Calu3 (cell line): ENCODE results near the gene LRSAM1. TPM values are rescaled to one million over a fixed set of nuclear protein-coding genes. Genes with fewer than 3 reads are reported as not detected.
A peak's percentile ranks its signal among the peaks of the same experiment; 100 is the strongest.

ENCODE experiments used
- BruUV-seq: library from RNA; stranded (reverse); fragments of 400-500 nt; replicated peaks from 2 replicates; lab custom pipeline; 2021; lab: Mats Ljungman, UMichigan
- CTCF ChIA-PET: fragments of 300-600 bp; sonication (Branson Sonifier 250); formaldehyde crosslinking; loops from one replicate; lab custom pipeline; 2022; ENCODE audit warnings: antibody characterized with exemption; lab: Charles Lee
- DNase-seq: peaks from one replicate; pipeline ENCODE4 v3.0.0; 2022
- H3K27ac Mint-ChIP-seq: one replicate; pipeline ENCODE4 v1.8.0; 2022; ENCODE audit warnings: mixed read lengths; ENCODE audit not compliant: unreplicated experiment
- H3K27me3 Mint-ChIP-seq: one replicate; pipeline ENCODE4 v1.8.0; 2022; ENCODE audit warnings: mixed read lengths; ENCODE audit not compliant: unreplicated experiment
- H3K36me3 Mint-ChIP-seq: one replicate; pipeline ENCODE4 v1.8.0; 2022; ENCODE audit warnings: mild to moderate bottlenecking, moderate library complexity, mixed read lengths; ENCODE audit not compliant: insufficient read depth, unreplicated experiment
- H3K4me1 Mint-ChIP-seq: one replicate; pipeline ENCODE4 v1.8.0; 2022; ENCODE audit warnings: mild to moderate bottlenecking, low read depth, mixed read lengths; ENCODE audit not compliant: unreplicated experiment
- H3K4me3 Mint-ChIP-seq: one replicate; pipeline ENCODE4 v1.8.0; 2022; ENCODE audit warnings: mild to moderate bottlenecking, low read depth, moderate library complexity, mixed read lengths; ENCODE audit not compliant: unreplicated experiment
- H3K9me3 Mint-ChIP-seq: one replicate; pipeline ENCODE4 v1.8.0; 2022; ENCODE audit warnings: low read depth, mixed read lengths; ENCODE audit not compliant: unreplicated experiment
- intact Hi-C: fragments of 100-400 bp; cut with micrococcal nuclease; formaldehyde crosslinking; loops from one replicate; pipeline ENCODE4 v1.10.0; 2022; ENCODE audit not compliant: unreplicated experiment
- total RNA-seq: library from RNA; stranded (reverse); gene quantifications from 2 replicates; pipeline ENCODE4 v1.2.3, GENCODE V29; 2022
- TF ChIP-seq, protein P1 (sequence below): fragments of 200-600 bp; IDR thresholded peaks from one replicate; pipeline ENCODE4 v1.8.0; 2022; ENCODE audit warnings: antibody characterized with exemption; ENCODE audit not compliant: unreplicated experiment

Gene LRSAM1
- total RNA-seq, 1 experiment from 2014 or later: 12.0 TPM

DNA sequence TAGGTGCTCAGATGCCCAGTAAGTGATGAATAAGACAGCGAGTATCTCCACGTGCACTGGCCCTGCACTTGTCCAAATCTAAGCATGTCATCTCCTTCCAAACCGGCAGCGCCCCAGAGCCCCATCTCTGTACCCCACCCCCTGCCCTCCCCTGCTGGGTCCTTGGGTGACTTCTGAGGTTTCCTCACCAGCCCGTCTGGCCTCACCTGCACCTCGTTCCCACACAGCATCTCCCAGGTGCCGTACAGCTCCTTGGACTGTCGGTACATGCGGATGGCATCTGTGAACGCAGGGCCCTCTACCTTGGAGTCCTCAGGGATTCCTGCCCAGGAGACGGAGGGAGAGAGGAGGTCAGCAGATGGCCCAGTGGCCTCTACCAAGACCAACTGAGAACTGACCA lies 66.3 kb downstream of the LRSAM1 start:
- Mint-ChIP-seq H3K9me3 (no peaks in the 10 kb centered on the region), H3K4me1 (peaks cover 12% of the 10 kb centered on the region), H3K27ac (no peak overlapping the region), H3K36me3 (peaks cover 71% of the 10 kb centered on the region), H3K27me3 (no peaks in the 10 kb centered on the region), H3K4me3 (no peak overlapping the region)
- DNase-seq: no peak
- TF ChIP-seq, protein P1, sequence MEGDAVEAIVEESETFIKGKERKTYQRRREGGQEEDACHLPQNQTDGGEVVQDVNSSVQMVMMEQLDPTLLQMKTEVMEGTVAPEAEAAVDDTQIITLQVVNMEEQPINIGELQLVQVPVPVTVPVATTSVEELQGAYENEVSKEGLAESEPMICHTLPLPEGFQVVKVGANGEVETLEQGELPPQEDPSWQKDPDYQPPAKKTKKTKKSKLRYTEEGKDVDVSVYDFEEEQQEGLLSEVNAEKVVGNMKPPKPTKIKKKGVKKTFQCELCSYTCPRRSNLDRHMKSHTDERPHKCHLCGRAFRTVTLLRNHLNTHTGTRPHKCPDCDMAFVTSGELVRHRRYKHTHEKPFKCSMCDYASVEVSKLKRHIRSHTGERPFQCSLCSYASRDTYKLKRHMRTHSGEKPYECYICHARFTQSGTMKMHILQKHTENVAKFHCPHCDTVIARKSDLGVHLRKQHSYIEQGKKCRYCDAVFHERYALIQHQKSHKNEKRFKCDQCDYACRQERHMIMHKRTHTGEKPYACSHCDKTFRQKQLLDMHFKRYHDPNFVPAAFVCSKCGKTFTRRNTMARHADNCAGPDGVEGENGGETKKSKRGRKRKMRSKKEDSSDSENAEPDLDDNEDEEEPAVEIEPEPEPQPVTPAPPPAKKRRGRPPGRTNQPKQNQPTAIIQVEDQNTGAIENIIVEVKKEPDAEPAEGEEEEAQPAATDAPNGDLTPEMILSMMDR: no peak
- intact Hi-C loops: no loop called here
- no TSS peak for BruUV-seq
- CTCF ChIA-PET: interaction anchor here (0.5 kb wide), 1 partner anchor 61 kb away, joined by 3 read pairs; no protein-coding TSS in a partner anchor

DNA sequence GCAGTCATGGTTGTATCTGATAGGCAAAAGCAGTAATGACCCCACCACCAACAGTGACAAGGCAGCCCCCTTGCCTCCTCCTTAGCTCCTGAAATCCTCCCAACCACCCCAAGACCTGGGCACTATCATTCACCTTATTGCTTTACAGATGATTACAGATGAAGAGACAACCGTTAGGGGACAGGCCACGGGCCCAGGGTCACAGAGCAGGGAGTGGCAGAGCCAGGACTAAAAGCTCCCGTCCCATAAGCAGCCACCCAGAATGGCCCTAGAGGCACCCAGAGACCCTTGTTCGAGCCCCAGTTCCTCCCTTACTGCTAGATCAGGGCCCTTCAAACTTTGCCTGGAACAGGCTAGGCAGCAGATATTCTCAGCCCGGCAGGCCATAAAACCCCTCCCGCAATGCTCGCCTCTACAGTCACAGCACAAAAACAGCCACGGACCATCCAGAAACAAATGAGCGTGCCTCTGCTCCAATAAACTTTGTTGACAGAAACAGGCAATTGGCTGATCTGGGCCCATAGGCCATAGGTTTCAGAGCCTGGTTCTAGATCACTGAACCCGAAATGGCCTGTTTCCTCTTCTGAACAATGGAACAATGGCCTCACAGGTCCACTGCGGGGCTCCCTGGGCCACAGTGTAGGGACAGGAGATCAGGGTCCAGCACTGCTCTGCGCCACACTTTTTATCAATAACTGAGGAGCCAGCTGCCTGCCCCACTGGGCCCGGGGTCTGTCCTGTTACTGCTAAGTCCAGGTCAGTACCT lies 67.0 kb downstream of the LRSAM1 start:
- Mint-ChIP-seq H3K36me3 (peaks cover 71% of the 10 kb centered on the region), H3K4me3 (no peak overlapping the region), H3K4me1 (peaks cover 18% of the 10 kb centered on the region), H3K27ac (peak overlapping the region; percentile 56), H3K27me3 (no peaks in the 10 kb centered on the region), H3K9me3 (no peaks in the 10 kb centered on the region)
- intact Hi-C loops: no loop called here
- no TSS peak for BruUV-seq
- TF ChIP-seq, protein P1: no peak
- DNase-seq: no peak
- CTCF ChIA-PET: no interaction called here

DNA sequence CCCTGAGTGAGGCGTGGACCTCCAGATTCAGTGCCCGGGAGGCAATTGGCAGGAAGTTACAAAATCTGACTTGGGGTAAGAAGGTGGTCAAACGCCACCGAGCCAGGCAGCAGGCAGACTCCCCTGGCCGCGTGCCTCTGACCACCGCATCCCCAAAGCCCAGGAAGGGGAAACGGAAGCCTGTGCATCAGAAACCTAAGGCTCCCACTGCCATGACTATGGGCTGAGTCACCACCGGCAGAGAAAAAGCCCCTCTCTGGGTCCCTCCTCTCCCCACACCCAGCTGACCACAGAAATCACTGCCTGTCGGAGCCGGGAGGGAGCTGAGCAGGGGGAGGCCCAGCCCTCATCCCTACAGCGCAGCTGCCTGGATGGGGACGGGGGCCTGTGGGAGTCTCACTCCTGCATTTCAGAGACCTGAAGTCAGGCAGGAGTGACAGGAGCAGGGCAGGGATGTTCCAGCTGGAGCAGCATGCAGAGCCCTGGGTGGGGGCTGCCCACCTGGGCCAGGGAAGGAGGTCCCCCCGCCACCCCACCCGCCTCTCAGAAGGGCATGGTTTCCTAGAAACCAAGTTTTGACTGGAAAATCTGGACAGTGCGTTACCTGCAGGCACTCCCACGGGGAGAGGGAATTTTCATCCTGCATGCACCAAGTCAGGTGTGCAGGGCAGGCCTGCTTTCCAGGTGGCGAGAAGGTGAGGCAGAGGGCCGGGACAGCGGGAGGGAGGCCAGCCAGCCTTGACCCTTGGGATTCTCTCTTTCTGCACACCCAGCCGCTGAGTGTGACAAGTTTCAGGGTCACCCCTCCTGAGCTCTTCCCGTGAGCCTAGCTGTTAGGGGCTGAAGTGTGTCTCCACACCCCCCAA lies 68.2 kb downstream of the LRSAM1 start:
- BruUV-seq: no TSS peak
- peak overlapping the region; percentile 30 for H3K4me3 Mint-ChIP-seq
- H3K4me1 Mint-ChIP-seq: peaks cover 18% of the 10 kb centered on the region

More for the DNA sequence above, 68.2 kb downstream of the LRSAM1 start:
- CTCF ChIA-PET: interaction anchor here (0.5 to 0.7 kb wide), 3 partner anchors 83 to 1115 kb away, joined by 4 to 5 read pairs (median 5); no protein-coding TSS in a partner anchor
- Mint-ChIP-seq H3K27ac (peak overlapping the region; percentile 56), H3K36me3 (peaks cover 67% of the 10 kb centered on the region), H3K9me3 (no peaks in the 10 kb centered on the region), H3K27me3 (no peaks in the 10 kb centered on the region)
- intact Hi-C loops: no loop called here
- TF ChIP-seq, protein P1: no peak
- peak; percentile 83 for DNase-seq
